DMS153 (cell line): Measurements from ENCODE around the gene IL15.
"Not testable (repeated sequence)": the region's sequence is repeated elsewhere in the genome, so short reads cannot be mapped to it uniquely, and the experiment has no call there.

Experiments
- DNase-seq: peaks from one replicate; lab custom pipeline; 2025; lab: John Stamatoyannopoulos, UW

The IL15 gene

DNA sequence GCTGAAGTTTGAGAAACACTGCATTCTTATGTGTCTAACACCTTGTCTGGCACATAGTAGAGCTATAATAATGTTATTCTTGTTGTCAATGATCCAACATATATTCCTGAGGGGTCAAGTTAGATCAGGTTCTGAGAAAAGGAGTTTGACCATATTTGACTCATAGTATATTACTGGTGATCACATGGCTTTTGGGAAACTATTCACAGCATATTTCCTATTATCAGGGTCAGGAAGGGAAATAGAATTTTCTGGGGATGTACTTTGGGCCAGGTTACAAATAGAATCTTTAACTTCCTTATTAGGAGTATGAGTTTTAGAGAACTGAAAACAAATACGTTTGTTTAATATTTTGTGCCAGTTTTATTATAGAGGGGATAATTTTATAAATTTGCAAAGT, 11.6 kb downstream of the IL15 start:
- DNase-seq = no peak

GRCh38 chr4:141652161-141652778, 15.9 kb downstream of the IL15 start:
- DNase-seq = no peak

GRCh38 chr4:141654098-141654497, 17.7 kb downstream of the IL15 start:
- DNase-seq = no peak

DNA sequence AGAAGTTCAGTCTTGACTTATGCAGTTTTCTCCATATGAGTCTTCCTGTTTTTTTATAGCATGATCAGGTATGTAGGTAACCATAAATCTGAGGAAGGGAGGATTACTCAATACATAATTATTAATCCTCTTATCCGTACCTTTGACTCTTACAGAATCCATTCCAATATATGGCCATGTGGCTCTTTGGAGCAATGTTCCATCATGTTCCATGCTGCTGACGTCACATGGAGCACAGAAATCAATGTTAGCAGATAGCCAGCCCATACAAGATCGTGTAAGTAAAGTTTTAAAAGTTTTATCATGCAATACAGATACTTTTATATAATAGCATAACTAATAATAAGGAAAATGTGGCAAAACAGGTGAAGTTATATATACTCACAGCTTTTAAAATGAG, 19.6 kb downstream of the IL15 start:
- DNase-seq = no peak

DNA sequence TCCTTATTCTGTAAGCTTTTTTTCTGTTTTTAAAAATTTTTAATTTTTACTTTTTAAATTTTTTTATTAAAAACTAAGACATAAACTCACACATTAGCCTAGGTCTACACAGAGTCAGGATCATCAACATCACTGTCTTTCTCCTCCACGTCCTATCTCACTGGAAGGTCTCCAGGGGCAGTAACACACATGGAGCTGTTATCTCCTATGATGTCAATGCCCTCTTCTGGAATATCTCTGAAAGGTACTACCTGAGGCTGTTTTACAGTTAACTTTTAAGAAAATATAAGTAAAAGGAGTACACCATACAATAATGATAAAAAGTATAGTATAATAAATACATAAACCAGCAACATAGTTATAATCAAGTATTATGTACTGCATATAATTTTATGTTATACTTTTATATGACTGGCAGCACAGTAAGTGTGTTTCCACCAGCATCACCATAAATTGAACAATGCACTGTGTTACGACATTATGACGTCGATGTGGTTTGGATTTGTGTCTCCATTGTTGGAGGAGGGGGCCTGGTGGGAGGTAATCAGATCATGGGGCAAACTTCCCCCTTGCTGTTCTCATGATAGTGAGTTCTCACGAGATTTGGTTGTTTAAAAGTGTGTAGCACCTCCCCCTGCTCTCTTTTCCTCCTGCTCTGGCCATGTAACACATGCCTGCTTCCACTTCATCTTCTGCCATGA, 21.3 kb downstream of the IL15 start:
- no peak for DNase-seq

DNA sequence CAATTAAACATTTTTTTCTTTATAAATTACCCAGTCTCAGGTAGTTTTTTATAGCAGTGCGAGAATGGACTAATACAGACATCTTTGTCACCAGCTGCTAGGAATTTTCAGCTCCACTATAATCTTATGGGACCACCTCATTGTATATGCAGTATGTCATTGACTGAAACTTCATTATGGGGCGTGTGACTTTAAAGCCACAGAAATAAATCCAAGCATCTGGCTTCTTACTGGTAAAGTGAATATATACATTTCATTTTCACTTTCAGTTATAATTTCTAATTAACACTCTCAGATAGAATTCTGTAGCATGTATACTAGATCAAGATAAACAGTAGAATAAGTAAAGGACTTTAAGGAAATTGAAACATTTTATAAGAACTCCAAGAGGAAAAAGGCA, 21.9 kb downstream of the IL15 start:
- DNase-seq = no peak

DNA sequence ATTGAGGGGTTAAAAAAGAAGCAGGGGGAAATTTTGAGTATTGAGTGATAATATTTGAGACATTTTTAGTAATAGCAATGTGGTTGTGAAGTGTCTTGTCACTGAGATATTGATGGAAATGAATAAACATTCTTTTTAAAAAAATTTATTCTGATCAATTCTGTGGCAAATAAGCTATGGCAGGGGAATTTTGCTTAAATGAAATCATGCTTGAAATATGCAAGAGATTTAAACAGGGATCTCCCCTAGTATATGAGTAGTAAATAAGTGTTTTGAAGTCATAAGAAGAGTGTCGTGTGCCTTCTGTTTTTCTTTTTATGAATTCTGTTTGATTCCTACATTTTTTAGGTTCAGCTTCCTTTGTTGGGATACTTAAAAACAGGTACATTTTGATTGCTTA, 23.2 kb downstream of the IL15 start:
- DNase-seq = no peak

DNA sequence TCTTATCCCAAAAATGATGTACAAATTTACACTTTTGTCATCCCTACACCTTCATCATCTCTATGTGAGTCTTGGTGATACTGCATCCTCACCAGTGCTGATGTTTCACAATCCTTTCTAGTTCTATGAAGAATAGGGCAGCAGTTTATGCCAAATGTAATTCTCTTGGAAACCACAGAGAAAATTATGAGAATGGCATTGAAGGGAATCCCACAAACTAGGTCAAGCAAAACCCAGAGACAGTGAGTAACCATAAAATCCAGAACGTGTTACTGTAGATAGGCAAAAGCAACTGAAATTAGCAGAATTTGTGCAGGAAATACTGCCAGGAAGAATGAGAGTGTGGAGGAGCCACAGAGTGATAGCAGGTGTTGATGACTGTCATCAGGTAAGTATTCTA, 24.5 kb downstream of the IL15 start:
- no peak for DNase-seq

GRCh38 chr4:141668200-141668910, 32.0 kb downstream of the IL15 start:
- no peak for DNase-seq

GRCh38 chr4:141669501-141669900, 33.1 kb downstream of the IL15 start:
- no peak for DNase-seq

GRCh38 chr4:141675384-141675783, 39.0 kb downstream of the IL15 start:
- DNase-seq = no peak

GRCh38 chr4:141676087-141676670, 39.8 kb downstream of the IL15 start:
- peak; percentile 13 for DNase-seq

DNA sequence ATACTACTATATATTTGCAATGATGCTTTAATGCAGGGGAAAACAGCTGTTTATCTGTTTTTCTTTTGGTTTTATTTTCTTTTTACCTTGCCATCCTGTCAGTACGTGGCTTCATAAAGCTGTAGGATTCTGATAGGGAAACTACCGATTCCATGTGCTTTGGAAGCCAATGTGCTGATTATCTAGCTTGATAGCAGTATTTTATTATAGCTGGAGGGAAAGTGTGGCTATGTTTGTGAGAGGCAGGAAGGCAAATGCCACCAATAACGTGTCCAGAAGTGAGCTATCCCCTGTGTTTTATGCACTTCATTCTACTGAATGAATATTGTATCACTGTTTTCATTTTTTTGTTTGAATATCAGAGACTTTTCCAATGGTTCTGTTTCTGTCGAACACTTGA, 43.7 kb downstream of the IL15 start:
- DNase-seq = no peak

GRCh38 chr4:141684785-141685184, 48.4 kb downstream of the IL15 start:
- DNase-seq = no peak

- DNase-seq = peak; percentile 82
Measured at GRCh38 chr4:141686146-141686775, 49.9 kb downstream of the IL15 start.

DNA sequence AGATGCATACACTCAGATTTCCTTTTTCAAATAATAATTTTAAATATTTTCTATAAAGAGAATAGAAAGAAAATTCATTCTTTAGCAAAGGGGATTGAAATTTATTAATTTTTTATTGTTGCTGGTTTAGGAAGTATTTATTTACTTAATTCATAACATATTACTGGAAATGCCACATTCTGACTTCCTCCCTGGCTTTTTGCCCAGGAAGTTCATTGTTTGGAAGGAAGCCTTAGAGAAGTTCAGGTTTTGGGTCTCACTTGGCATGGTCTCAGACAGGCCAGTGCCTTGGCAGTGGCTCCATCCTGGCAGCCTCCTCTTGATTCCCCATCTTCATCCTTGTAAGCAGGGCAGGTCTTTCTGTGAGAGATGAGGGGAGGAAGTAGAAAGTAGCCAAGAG, 50.5 kb downstream of the IL15 start:
- peak; percentile 52 for DNase-seq

DNA sequence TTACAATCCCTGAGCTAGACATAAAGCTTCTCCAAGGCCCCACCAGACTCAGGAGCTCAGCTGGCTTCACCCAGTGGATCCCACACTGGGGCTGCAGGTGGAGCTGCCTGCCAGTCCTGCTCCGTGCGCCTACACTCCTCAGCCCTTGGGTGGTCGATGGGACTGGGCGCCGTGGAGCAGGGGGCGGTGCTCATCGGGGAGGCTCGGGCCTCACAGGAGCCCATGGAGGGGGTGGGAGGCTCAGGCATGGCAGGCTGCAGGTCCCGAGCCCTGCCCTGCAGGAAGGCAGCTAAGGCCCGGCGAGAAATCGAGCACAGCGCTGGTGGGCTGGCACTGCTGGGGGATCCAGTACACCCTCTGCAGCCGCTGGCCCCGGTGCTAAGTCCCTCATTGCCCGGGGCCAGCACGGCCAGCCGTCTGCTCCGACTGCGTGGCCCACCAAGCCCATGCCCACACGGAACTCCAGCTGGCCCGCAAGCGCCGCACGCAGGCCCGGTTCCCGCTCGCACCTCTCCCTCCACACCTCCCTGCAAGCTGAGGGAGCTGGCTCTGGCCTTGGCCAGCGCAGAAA, 53.4 kb downstream of the IL15 start:
- not testable (repeated sequence) for DNase-seq

DNA sequence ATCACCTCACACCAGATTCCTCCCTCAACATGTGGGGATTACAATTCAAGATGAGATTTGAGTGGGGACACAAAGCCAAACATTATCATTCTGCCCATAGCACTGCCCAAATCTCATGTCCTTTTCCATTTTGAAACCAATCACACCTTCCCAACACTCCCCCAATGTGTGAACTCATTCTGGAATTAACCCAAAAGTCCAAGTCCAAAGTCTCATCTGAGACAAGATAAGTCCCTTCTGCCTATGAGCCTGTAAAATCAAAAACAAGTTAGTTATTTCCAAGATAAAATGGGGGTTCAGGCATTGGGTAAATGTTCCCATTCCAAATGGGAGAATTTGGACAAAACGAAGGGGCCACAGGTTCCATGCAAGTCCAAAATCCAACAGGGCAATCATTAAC, 54.9 kb downstream of the IL15 start:
- DNase-seq = not testable (repeated sequence)

DNA sequence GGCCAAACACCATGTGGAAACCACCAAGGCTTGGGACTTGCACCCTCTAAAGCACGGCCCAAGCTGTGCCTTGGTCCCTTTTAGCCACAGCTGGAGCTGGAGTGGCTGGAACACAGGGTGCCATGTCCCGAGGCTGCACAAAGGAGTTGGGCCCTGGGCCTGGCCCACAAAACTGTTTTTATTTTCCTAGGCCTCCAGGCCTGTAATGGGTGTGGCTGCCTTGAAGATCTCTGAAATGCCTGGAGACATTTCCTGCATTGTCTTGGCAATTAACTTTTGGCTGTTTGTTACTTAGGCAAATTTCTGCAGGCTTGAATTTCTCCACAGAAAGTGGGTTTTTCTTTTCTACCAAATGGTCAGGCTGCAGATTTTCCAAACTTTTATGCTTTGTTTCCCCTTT, 55.7 kb downstream of the IL15 start:
- no peak for DNase-seq

GRCh38 chr4:141697116-141697515, 60.7 kb downstream of the IL15 start:
- DNase-seq = no peak

- no peak for DNase-seq
Measured at GRCh38 chr4:141702472-141703182, 66.2 kb downstream of the IL15 start.

GRCh38 chr4:141703497-141703896, 67.1 kb downstream of the IL15 start:
- no peak for DNase-seq
